ENCODE measurements around the gene DNAJC11. TPM values are rescaled to one million over a fixed set of nuclear protein-coding genes. Genes with fewer than 3 reads are reported as not detected.

DNAJC11 gene
- total RNA-seq, 4 donors from 2014 or later: 21.4 to 48.2 (median 25.5) TPM

DNA sequence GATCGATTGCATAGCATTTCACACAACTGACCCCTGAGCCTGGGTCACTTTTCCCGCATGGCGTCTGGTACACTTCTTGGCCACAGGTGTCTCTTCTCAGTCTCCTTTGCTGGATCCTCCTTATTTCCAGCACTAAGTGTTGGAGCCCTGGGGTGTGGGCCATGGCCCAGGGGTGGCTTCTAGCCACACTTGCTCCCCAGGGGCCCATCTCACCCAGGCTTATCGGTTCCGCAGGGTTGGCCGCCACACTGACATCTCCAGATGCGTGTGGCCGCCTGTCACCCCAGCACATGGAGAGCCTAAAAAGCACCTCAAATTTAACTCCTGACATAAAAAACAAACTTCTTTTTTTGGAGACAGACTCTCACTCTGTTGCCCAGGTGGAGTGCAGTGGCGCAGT lies 74.6 kb downstream of the DNAJC11 start:
- TF ChIP-seq, protein P1, sequence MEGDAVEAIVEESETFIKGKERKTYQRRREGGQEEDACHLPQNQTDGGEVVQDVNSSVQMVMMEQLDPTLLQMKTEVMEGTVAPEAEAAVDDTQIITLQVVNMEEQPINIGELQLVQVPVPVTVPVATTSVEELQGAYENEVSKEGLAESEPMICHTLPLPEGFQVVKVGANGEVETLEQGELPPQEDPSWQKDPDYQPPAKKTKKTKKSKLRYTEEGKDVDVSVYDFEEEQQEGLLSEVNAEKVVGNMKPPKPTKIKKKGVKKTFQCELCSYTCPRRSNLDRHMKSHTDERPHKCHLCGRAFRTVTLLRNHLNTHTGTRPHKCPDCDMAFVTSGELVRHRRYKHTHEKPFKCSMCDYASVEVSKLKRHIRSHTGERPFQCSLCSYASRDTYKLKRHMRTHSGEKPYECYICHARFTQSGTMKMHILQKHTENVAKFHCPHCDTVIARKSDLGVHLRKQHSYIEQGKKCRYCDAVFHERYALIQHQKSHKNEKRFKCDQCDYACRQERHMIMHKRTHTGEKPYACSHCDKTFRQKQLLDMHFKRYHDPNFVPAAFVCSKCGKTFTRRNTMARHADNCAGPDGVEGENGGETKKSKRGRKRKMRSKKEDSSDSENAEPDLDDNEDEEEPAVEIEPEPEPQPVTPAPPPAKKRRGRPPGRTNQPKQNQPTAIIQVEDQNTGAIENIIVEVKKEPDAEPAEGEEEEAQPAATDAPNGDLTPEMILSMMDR (IDR thresholded peaks at IDR 0.05; ENCODE audit: low read depth): no peak

DNA sequence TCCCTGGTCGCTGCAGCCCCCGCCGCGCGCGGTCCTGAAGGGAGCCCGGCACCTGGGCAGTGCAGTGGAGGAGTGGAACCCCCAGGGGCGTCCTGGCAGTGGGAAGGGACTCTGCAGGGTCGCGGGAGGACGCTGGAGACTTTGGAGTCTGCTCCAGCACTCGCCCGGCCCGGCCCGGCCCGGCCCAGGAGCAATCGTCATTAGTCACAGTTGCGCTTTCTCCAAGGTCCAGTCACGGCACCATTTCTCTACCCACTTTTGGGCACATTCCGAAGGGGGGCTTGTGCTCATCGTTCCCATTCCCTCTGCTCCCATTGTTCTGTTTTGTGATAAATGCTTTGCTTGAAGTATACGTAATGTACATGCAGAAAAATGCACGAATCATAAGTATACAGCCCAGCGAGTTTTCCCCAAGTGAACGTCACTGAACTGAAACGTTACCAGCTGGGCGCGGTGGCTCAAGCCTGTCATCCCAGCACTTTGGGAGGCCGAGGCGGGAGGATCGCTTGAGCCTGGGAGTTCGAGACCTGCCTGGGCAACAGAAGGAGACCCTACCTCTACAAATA lies 75.9 kb downstream of the DNAJC11 start:
- TF ChIP-seq, protein P1 (IDR thresholded peaks at IDR 0.05; ENCODE audit: low read depth): no peak

DNA sequence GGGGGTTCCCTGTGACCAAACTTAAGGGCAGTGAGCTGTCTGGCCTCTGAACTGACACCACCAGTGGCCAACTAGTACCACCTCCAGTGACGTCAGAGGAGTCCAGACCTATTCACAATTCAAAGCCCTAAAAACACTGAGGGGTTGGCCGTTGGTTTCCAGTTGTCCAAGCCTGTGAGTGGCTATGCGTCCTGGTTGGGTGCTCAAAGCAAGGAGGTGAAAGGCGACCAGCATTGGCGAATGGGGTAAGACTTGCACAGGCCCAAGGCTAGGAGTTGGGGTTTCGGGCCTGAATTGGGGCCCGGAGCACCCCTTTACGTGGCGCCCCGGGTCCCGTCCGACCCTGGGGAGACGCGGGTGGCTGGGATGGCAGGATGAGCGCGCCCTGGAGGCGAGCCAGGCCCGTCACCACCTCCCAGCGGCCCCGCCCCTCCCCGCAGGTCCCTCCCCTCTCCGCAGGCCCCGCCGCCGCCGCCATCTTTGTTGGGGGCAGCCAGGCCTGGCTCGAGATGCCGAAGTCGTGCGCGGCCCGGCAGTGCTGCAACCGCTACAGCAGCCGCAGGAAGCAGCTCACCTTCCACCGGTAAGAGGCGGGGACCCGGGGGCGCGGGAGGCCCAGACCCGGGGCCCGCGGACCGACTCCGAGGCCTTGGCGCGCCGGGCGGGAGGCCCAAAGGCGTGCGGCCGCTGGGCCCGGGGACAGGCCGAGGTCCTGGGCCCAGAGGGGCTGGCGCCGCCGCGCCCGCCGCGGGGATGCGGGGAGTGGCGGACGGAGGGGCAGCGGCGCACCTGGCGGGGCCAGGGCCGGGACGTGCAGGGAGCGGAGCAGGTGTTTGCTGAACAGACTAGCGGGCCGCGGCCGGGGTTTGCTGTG lies 76.7 kb downstream of the DNAJC11 start, which contains the start of gene THAP3:
TSS of gene THAP3 (plus strand) at position 159 of the 874 bp plus-strand sequence. CDS start at position 510, 351 bp downstream.
- TF ChIP-seq, protein P1 (IDR thresholded peaks at IDR 0.05; ENCODE audit: low read depth): no peak

DNA sequence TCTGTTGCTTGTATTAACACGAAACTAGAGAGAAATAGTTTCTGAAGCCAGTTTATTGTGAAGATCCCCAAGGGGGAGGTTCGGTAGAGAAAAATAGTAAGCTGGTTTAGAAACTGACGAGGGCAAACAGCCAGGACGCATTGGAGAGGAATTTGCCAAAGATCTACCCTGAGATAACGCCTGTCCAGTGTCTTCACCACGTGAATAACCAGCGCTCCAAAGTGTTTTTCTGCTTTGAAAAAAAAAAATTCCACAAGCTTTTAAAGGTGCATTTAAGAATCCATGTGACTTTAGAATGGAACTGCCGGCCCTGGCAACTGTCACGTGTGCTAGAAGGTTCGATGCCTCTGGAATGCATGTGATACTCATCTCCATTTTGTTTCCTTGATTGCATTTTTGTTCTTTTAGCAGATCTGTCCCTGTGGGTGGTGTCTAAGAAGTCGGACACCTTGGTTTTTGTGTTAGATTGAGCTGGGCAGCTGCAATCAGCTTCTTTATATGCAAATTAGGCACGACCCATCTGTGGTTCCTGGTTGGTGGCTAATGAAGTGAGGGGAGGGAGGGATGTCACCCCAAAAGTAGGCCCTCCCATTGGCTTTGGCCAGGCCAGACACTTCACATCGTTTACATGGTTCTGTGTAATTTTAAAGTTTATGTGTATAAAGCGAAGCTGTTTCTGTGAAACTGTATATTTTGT lies 78.2 kb downstream of the DNAJC11 start:
- TF ChIP-seq, protein P1 (IDR thresholded peaks at IDR 0.05; ENCODE audit: low read depth): no peak

DNA sequence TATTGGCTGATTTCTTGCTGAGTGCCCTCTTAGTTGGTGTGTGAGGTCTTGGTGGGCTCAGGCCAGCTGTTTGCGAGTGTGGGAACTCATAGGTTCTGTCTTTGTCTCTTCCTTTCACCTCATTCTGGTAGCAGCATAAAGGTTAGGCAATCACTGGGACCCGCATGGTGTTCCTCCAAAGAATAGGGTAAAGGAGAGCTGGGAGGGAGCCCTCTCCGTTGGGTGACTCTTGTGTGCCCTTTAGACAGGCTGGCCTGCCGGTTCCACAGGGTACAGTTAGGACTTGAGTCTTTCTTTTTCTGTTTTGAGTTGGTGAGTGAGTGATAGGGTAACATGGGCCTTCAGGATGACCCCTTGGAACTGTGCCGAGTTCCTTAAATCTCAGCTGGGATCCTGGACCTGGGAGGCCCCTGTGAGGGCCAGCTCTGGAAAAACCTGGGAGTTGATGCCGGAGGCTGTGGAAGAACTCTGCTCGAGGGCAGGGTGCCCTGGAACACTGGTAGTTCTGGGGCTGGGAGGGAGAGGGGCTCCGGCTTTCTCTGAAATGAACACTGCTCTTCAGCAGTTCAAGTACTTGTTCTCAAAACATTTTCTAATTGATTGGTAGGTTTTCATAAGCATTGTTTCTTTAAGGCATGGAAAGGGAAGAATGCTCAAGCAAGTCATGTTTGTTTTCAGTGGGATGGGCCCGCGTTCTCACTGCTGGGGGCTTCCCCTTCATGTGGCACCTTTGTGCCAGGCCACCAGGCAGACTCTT lies 79.0 kb downstream of the DNAJC11 start:
- TF ChIP-seq, protein P1 (IDR thresholded peaks at IDR 0.05; ENCODE audit: low read depth): no peak

DNA sequence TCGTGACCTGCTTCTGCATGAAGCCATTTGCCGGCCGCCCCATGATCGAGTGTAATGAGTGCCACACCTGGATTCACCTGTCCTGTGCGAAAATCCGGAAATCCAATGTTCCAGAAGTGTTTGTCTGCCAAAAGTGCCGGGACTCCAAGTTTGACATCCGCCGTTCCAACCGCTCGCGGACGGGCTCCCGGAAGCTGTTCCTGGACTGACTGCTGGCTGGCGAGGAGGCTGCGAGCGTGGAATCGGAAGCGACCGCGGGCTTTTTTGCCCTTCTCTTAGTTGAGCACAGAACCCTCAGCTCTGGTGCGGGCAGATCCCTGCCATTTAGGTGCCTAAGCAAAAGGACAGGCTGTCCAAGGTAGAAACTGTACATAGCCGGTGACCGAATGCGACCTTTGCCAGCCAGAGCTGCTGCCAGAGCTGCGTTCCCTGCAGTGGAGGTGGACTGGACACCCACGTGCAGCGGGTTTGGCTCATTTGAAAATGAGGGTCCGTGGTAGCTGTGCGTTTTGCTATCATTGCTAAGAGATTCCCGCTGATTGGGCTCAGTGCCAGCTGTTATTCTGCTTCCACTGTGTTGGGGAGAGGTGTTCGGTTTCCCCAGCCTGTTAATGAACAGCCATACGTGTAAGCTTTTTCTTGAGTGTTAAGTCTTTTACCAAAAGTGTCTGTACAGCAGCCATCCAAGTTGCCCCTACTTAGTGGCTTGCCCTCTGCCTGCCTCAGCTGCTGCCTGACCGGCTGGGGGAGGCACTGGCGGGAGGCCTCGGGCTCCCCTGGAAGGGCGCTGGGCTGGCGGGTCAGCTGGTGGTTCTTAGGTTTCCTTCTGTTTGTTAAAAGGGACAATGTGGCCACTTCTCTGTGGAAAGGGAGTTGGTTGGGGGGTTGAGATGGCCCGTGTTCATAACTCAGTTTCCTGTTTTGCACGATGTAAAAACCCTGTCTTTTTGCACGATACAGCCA lies 79.9 kb downstream of the DNAJC11 start:
- TF ChIP-seq, protein P1 (IDR thresholded peaks at IDR 0.05; ENCODE audit: low read depth): no peak

Measured in subcutaneous adipose tissue (tissue), 4 donors.